Right ventricle myocardium inferior (tissue), 1 donor: ENCODE measurements around the gene TOP1. TPM values are rescaled to one million over a fixed set of nuclear protein-coding genes. Genes with fewer than 3 reads are reported as not detected.
"Not testable (repeated sequence)": the region's sequence is repeated elsewhere in the genome, so short reads cannot be mapped to it uniquely, and the experiment has no call there.

Experiments
- ATAC-seq: fragments of 200-7000 bp; cut with Tn5 transposase; one replicate; pipeline ENCODE4 v1.9.1; 2020; ENCODE audit warnings: mild to moderate bottlenecking, moderate library complexity
- DNase-seq: peaks from one replicate; pipeline ENCODE4 v3.0.0; 2021; ENCODE audit errors: missing footprints
- intact Hi-C: fragments of 100-400 bp; cut with DNase I; formaldehyde crosslinking; loops from one replicate; pipeline ENCODE4 v1.11.0; 2022
- total RNA-seq: library from RNA; stranded (reverse); fragmentation: NEBNext Ultra II Directional; extraction: Animal tissue kit (Norgen Biotek cat#: 25700); gene quantifications from one replicate; pipeline ENCODE4 v1.2.1, GENCODE V29; 2021
- donor health status: DM: no; HTN: yes; CAD: no; lungs with severe emphysema.

Gene TOP1
- total RNA-seq, 1 donor from 2014 or later: 23.9 TPM

GRCh38 chr20:41001497-41001896 is 27.1 kb upstream of the TOP1 start:
- DNase-seq: no peak
- intact Hi-C loops: no loop called here
- no peak for ATAC-seq

GRCh38 chr20:41002842-41003142 is 25.8 kb upstream of the TOP1 start:
- DNase-seq: no peak
- intact Hi-C loops: no loop called here
- ATAC-seq: no peak

GRCh38 chr20:41003143-41003935 is 25.3 kb upstream of the TOP1 start:
- ATAC-seq: peak; percentile 63
- intact Hi-C loops: no loop called here
- peak; percentile 63 for DNase-seq

- DNase-seq, ATAC-seq, intact Hi-C loops: not testable (repeated sequence)
Measured at GRCh38 chr20:41003936-41004294, 24.7 kb upstream of the TOP1 start.

- ATAC-seq: peak; percentile 31
- intact Hi-C loops: no loop called here
Measured at GRCh38 chr20:41004531-41005360, 23.9 kb upstream of the TOP1 start.

GRCh38 chr20:41005361-41005729 is 23.3 kb upstream of the TOP1 start:
- intact Hi-C loops: no loop called here
- peak; percentile 90 for DNase-seq
- peak; percentile 85 for ATAC-seq

More at GRCh38 chr20:41004531-41005360, 23.9 kb upstream of the TOP1 start:
- DNase-seq: no peak

- DNase-seq (no peak), ATAC-seq (no peak)
- intact Hi-C loops: no loop called here
Measured at GRCh38 chr20:41006126-41006935, 22.3 kb upstream of the TOP1 start.

- DNase-seq (no peak), ATAC-seq (no peak)
- intact Hi-C loops: no loop called here
Measured at GRCh38 chr20:41006936-41007474, 21.6 kb upstream of the TOP1 start.

GRCh38 chr20:41007481-41007880 is 21.1 kb upstream of the TOP1 start:
- intact Hi-C loops: no loop called here
- no peak for ATAC-seq
- DNase-seq: no peak

- ATAC-seq (no peak), DNase-seq (no peak)
- intact Hi-C loops: no loop called here
Measured at GRCh38 chr20:41009946-41010345, 18.7 kb upstream of the TOP1 start.

GRCh38 chr20:41011551-41012067 is 17.0 kb upstream of the TOP1 start:
- intact Hi-C loops: no loop called here
- no peak for DNase-seq
- ATAC-seq: no peak

GRCh38 chr20:41014561-41015088 is 14.0 kb upstream of the TOP1 start:
- DNase-seq (no peak), ATAC-seq (no peak)
- intact Hi-C loops: no loop called here

GRCh38 chr20:41017448-41018042 is 11.1 kb upstream of the TOP1 start:
- ATAC-seq (no peak), DNase-seq (no peak)
- intact Hi-C loops: no loop called here

GRCh38 chr20:41018153-41018552 is 10.5 kb upstream of the TOP1 start:
- intact Hi-C loops: no loop called here
- DNase-seq: no peak
- ATAC-seq: no peak

GRCh38 chr20:41023549-41023948 is 5.1 kb upstream of the TOP1 start:
- ATAC-seq (no peak), DNase-seq (no peak)
- intact Hi-C loops: no loop called here

- DNase-seq (no peak), ATAC-seq (no peak)
- intact Hi-C loops: loop anchor here (5.0 kb wide), 1 partner anchor 50 kb away; no protein-coding TSS in a partner anchor
Measured at GRCh38 chr20:41027366-41027765, 1.3 kb upstream of the TOP1 start.

- ATAC-seq (no peak), DNase-seq (no peak)
- intact Hi-C loops: loop anchor here (5.0 kb wide), 1 partner anchor 49 kb away; no protein-coding TSS in a partner anchor
Measured at GRCh38 chr20:41027872-41028358, 707 bp upstream of the TOP1 start.
